Stimulated activated naive B cell treated with anti-CD40 and anti-IgM and Interleukin-4, amounts not matched to agents 10 μg/mL and 1 μg/mL and 100 μg/mL, for 72 hours (primary cell): ENCODE data around the gene TNFRSF6B.
"Not testable (repeated sequence)": the region's sequence is repeated elsewhere in the genome, so short reads cannot be mapped to it uniquely, and the experiment has no call there.

ENCODE experiments used
- ATAC-seq, 2 donors: fragments of 150-1000 bp; cut with Tn5 transposase; replicated peaks; 2 replicates each; pipeline ENCODE4 v1.10.0; 2021; ENCODE audit warnings: moderate library complexity in 1 of 2
- DNase-seq: peaks from one replicate; pipeline ENCODE4 v3.0.0; 2021
- H3K27ac Mint-ChIP-seq: one replicate; pipeline ENCODE4 v1.8.0; 2022; ENCODE audit warnings: mild to moderate bottlenecking, mixed read lengths
- H3K27me3 Mint-ChIP-seq, 2 donors: one replicate each; pipeline ENCODE4 v1.8.0; 2022; ENCODE audit warnings: mixed read lengths in 2 of 2
- H3K36me3 Mint-ChIP-seq, 2 donors: one replicate each; pipeline ENCODE4 v1.8.0; 2022; ENCODE audit warnings: mixed read lengths in 2 of 2, mild to moderate bottlenecking in 1 of 2
- H3K4me1 Mint-ChIP-seq, 2 donors: one replicate each; pipeline ENCODE4 v1.8.0; 2022; ENCODE audit warnings: mixed read lengths in 2 of 2, mild to moderate bottlenecking in 1 of 2
- H3K4me3 Mint-ChIP-seq, 2 donors: one replicate each; pipeline ENCODE4 v1.8.0; 2022; ENCODE audit warnings: mild to moderate bottlenecking in 2 of 2, mixed read lengths in 2 of 2, moderate library complexity in 1 of 2
- H3K9me3 Mint-ChIP-seq, 2 donors: one replicate each; pipeline ENCODE4 v1.8.0; 2022; ENCODE audit warnings: mixed read lengths in 2 of 2, mild to moderate bottlenecking in 1 of 2

The TNFRSF6B gene

GRCh38 chr20:63657937-63658748, 38.3 kb upstream of the TNFRSF6B start, which contains the start of gene RTEL1:
TSS of gene RTEL1 (plus strand) at chr20:63658312. CDS start at chr20:63659403, 1,091 bp downstream.
- Mint-ChIP-seq H3K27ac (peak within 1 kb of the TSS; percentile 96), H3K4me1 (peaks cover 15 to 40% of the 10 kb centered on the region in 2 donors), H3K4me3 (peak within 1 kb of the TSS; percentile 87 to 89), H3K9me3 (no peaks in the 10 kb centered on the region), H3K36me3 (peaks cover 12 to 25% of the 10 kb centered on the region in 2 donors), H3K27me3 (peaks cover 0 to 4% of the 10 kb centered on the region in 2 donors)
- ATAC-seq (peak; percentile 91 to 93), DNase-seq (peak; percentile 85)

DNA sequence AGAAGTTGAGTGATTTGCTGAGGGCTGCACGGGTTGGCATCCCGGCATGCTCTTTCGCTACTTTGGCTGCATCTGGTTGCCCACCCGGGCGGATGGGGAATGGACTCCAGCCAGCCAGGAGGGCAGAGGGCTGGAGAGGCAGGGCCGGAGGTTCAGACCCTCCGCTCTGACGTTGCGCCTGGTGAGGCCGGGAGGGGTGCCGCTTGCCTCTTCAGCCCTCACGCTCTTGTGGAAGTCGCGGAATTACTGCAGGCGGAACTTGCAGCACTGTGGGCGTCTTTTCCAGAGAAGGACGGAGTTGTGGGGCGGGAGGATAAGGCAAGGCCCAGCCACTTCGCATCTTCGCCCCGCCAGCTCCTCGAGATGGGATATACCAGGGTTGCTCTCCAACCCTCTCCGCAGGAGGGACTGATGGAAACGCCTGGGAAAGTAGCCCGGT, 37.7 kb upstream of the TNFRSF6B start:
- Mint-ChIP-seq H3K9me3 (no peaks in the 10 kb centered on the region), H3K4me1 (peaks cover 14 to 37% of the 10 kb centered on the region in 2 donors), H3K27ac (peak overlapping the region; percentile 96), H3K4me3 (peak overlapping the region; percentile 87 to 89), H3K36me3 (peaks cover 14 to 25% of the 10 kb centered on the region in 2 donors), H3K27me3 (peaks cover 0 to 4% of the 10 kb centered on the region in 2 donors)
- no peak for DNase-seq
- ATAC-seq = peak; percentile 45

GRCh38 chr20:63659370-63659769, 37.1 kb upstream of the TNFRSF6B start:
- ATAC-seq (no peak), DNase-seq (no peak)
- Mint-ChIP-seq H3K4me1 (peaks cover 11 to 32% of the 10 kb centered on the region in 2 donors), H3K27ac (no peak overlapping the region), H3K4me3 (peak overlapping the region; percentile 87 to 89), H3K9me3 (no peaks in the 10 kb centered on the region), H3K27me3 (peaks cover 0 to 4% of the 10 kb centered on the region in 2 donors), H3K36me3 (peaks cover 17 to 29% of the 10 kb centered on the region in 2 donors)

GRCh38 chr20:63660174-63660573, 36.3 kb upstream of the TNFRSF6B start:
- not testable (repeated sequence) for H3K9me3 Mint-ChIP-seq, H3K27ac Mint-ChIP-seq, ATAC-seq, H3K27me3 Mint-ChIP-seq, DNase-seq
- Mint-ChIP-seq H3K4me3 (peak overlapping the region in 1 of 2 donors; percentile 11), H3K4me1 (peaks cover 9 to 32% of the 10 kb centered on the region in 2 donors), H3K36me3 (peaks cover 17 to 32% of the 10 kb centered on the region in 2 donors)

- no peaks in the 10 kb centered on the region for H3K9me3 Mint-ChIP-seq
Observed at GRCh38 chr20:63660622-63661021, 35.8 kb upstream of the TNFRSF6B start.

DNA sequence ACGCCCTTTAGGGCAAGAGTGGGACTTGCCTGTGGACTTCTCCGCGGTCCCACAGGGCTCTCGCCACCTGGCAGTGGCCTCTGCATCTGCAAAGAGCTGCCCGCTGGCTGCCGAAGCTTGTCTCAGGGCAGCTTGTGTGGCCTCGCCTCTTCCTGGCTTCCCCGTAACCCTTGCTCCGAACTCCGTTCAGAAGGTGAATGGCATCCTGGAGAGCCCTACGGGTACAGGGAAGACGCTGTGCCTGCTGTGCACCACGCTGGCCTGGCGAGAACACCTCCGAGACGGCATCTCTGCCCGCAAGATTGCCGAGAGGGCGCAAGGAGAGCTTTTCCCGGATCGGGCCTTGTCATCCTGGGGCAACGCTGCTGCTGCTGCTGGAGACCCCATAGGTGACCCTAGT, 35.3 kb upstream of the TNFRSF6B start:
- peaks cover 21 to 36% of the 10 kb centered on the region in 2 donors for H3K36me3 Mint-ChIP-seq
- ATAC-seq (no peak), DNase-seq (no peak)
- H3K27me3 Mint-ChIP-seq = no peaks in the 10 kb centered on the region
- H3K9me3 Mint-ChIP-seq = no peaks in the 10 kb centered on the region
- H3K4me3 Mint-ChIP-seq = no peak overlapping the region
- H3K27ac Mint-ChIP-seq = no peak overlapping the region
- H3K4me1 Mint-ChIP-seq = peaks cover 9 to 32% of the 10 kb centered on the region in 2 donors

More at GRCh38 chr20:63660622-63661021, 35.8 kb upstream of the TNFRSF6B start:
- Mint-ChIP-seq H3K4me1 (peaks cover 9 to 32% of the 10 kb centered on the region in 2 donors), H3K27me3 (no peaks in the 10 kb centered on the region), H3K4me3 (no peak overlapping the region), H3K36me3 (peaks cover 17 to 32% of the 10 kb centered on the region in 2 donors), H3K27ac (no peak overlapping the region)
- no peak for ATAC-seq
- no peak for DNase-seq

- ATAC-seq = no peak
- no peaks in the 10 kb centered on the region for H3K27me3 Mint-ChIP-seq
- peak overlapping the region; percentile 32 for H3K27ac Mint-ChIP-seq
- peaks cover 9 to 31% of the 10 kb centered on the region in 2 donors for H3K4me1 Mint-ChIP-seq
- H3K9me3 Mint-ChIP-seq = no peaks in the 10 kb centered on the region
- DNase-seq = no peak
- H3K4me3 Mint-ChIP-seq = no peak overlapping the region
- H3K36me3 Mint-ChIP-seq = peaks cover 26 to 44% of the 10 kb centered on the region in 2 donors
Observed at GRCh38 chr20:63661959-63662812, 34.3 kb upstream of the TNFRSF6B start.

DNA sequence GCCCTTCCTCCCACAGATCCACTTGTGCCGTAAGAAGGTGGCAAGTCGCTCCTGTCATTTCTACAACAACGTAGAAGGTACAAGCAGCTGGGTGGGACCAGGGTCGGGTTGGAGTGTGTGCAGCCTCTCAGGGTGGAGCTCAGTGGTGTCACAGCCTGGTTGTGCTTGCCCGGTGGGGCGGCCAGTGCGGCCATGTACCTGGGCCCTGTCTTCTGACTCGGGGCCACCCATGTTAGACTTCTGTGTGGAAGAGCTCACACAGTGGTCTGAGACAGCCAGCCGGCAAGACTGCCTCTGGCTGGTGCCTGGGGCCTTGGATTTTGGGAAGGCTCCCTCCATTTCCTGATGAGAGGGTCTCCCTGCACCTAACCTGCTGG, 33.7 kb upstream of the TNFRSF6B start:
- Mint-ChIP-seq H3K27me3 (no peaks in the 10 kb centered on the region), H3K36me3 (peaks cover 29 to 47% of the 10 kb centered on the region in 2 donors), H3K4me1 (peaks cover 6 to 25% of the 10 kb centered on the region in 2 donors), H3K27ac (no peak overlapping the region), H3K9me3 (no peaks in the 10 kb centered on the region), H3K4me3 (no peak overlapping the region)
- no peak for ATAC-seq
- DNase-seq = no peak

DNA sequence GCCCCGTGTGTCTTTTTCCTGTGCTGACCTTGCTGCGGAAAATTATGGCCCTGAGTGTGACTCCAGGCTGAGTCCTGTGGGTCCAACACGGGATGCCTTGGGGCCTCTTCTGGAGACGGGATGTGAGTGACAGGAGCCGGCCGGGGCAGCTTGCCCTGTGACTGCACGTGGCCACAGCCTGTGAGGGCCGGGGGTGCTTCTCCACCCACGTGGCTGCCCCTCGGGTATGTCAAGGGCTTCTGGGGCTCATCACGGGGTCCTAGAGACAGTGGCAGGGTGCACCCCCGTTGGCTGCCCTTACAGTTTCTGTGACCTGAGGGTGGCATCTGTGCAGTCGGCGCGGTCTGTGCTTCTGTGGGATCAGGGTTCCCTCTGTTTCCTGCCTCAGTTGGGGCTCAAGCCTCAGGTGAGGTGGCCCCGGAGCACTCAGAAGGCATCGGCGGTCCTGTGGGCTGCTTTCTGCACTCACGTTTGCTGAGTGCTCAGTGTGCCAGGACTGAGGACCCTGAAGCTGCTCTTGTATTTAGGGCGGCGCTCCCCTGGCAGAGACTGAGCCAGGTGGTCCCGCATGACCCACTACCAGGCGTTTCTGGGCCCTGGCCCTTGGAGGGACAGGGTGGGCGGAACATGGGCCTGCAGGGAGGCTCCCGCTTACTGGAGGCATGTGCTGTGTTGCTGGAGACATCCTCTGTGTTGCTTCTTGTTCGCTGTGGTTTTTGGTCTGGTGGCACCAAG, 33.0 kb upstream of the TNFRSF6B start:
- DNase-seq (no peak), ATAC-seq (no peak)
- Mint-ChIP-seq H3K4me3 (no peak overlapping the region), H3K4me1 (peaks cover 6 to 22% of the 10 kb centered on the region in 2 donors), H3K27ac (no peak overlapping the region), H3K9me3 (no peaks in the 10 kb centered on the region), H3K27me3 (no peaks in the 10 kb centered on the region), H3K36me3 (peaks cover 34 to 51% of the 10 kb centered on the region in 2 donors)

- H3K27ac Mint-ChIP-seq = no peak overlapping the region
- H3K4me1 Mint-ChIP-seq = peaks cover 4 to 14% of the 10 kb centered on the region in 2 donors
- DNase-seq (no peak), ATAC-seq (no peak)
- H3K9me3 Mint-ChIP-seq = no peaks in the 10 kb centered on the region
- peaks cover 39 to 54% of the 10 kb centered on the region in 2 donors for H3K36me3 Mint-ChIP-seq
- no peaks in the 10 kb centered on the region for H3K27me3 Mint-ChIP-seq
- no peak overlapping the region for H3K4me3 Mint-ChIP-seq
Observed at GRCh38 chr20:63664143-63664851, 32.2 kb upstream of the TNFRSF6B start.

GRCh38 chr20:63664861-63665594, 31.4 kb upstream of the TNFRSF6B start:
- ATAC-seq = no peak
- H3K27me3 Mint-ChIP-seq = no peaks in the 10 kb centered on the region
- peaks cover 36 to 50% of the 10 kb centered on the region in 2 donors for H3K36me3 Mint-ChIP-seq
- no peaks in the 10 kb centered on the region for H3K9me3 Mint-ChIP-seq
- DNase-seq = no peak
- no peak overlapping the region for H3K4me3 Mint-ChIP-seq
- peaks cover 0 to 7% of the 10 kb centered on the region in 2 donors for H3K4me1 Mint-ChIP-seq
- no peak overlapping the region for H3K27ac Mint-ChIP-seq

- Mint-ChIP-seq H3K9me3 (no peaks in the 10 kb centered on the region), H3K4me3 (no peak overlapping the region), H3K27ac (no peak overlapping the region), H3K36me3 (peaks cover 40 to 52% of the 10 kb centered on the region in 2 donors), H3K4me1 (peaks cover 0 to 6% of the 10 kb centered on the region in 2 donors), H3K27me3 (no peaks in the 10 kb centered on the region)
- DNase-seq (no peak), ATAC-seq (no peak)
Observed at GRCh38 chr20:63665708-63666107, 30.7 kb upstream of the TNFRSF6B start.

GRCh38 chr20:63667858-63668257, 28.6 kb upstream of the TNFRSF6B start:
- Mint-ChIP-seq H3K4me1 (no peaks in the 10 kb centered on the region), H3K36me3 (peaks cover 36 to 51% of the 10 kb centered on the region in 2 donors), H3K4me3 (no peak overlapping the region), H3K27ac (no peak overlapping the region), H3K9me3 (no peaks in the 10 kb centered on the region), H3K27me3 (no peaks in the 10 kb centered on the region)
- no peak for DNase-seq
- no peak for ATAC-seq
